HepG2 (cell line): ENCODE measurements around the gene KRTAP20-4. TPM values are rescaled to one million over a fixed set of nuclear protein-coding genes. Genes with fewer than 3 reads are reported as not detected.

Experiments
- ATAC-seq: fragments of 200-7000 bp; cut with Tn5 transposase; 3 replicates; pipeline ENCODE4 v1.9.1; 2020; ENCODE audit warnings: mild to moderate bottlenecking, moderate library complexity
- BruUV-seq: library from RNA; stranded (reverse); fragments of 400-500 nt; replicated peaks from 2 replicates; lab custom pipeline; 2021; lab: Mats Ljungman, UMichigan
- CTCF ChIA-PET: fragments of 300-600 bp; formaldehyde crosslinking; extraction: SDS; loops from one replicate; lab custom pipeline; 2021; ENCODE audit warnings: low total read pairs, inconsistent platforms, low intra/inter-chr PET ratio; lab: Yijun Ruan, JAX
- POLR2A ChIA-PET: fragments of 350-600 bp; sonication (Branson Sonifier 250); formaldehyde crosslinking; loops from one replicate; lab custom pipeline; 2020; ENCODE audit warnings: antibody characterized with exemption, inconsistent platforms; lab: Yijun Ruan, JAX
- DNase-seq: peaks from one replicate; pipeline ENCODE4 v3.0.0-alpha.2; 2015; ENCODE audit warnings: low spot score
- FAIRE-seq: peaks from 3 replicates; lab custom pipeline; 2011; peaks lifted over from hg19 to GRCh38; lab: Jason Lieb, UNC
- H2AFZ ChIP-seq: one replicate; pipeline ENCODE4 v1.6.1; 2011; ENCODE audit warnings: low read length, inconsistent platforms
- H3K27ac ChIP-seq: fragments of 300-600 bp; 3 replicates; pipeline ENCODE4 v1.8.0; 2011; ENCODE audit warnings: mixed run types, mild to moderate bottlenecking, mixed read lengths, low read length, inconsistent platforms; ENCODE audit not compliant: insufficient read depth; ENCODE audit errors: extremely low read length
- H3K27me3 ChIP-seq, 2 experiments: fragments of 200-600 bp in 1 of 2; 2 replicates in 1 of 2; 3 replicates in 1 of 2; pipeline versions ENCODE4 v1.6.0 to v1.8.0; 2011; ENCODE audit warnings: low read length in 2 of 2, mild to moderate bottlenecking in 2 of 2, moderate library complexity in 2 of 2, inconsistent platforms in 1 of 2; ENCODE audit not compliant: insufficient read depth in 2 of 2, control insufficient read depth in 1 of 2
- H3K36me3 ChIP-seq, 2 experiments: fragments of 200-600 bp in 1 of 2; replicated peaks in 1 of 2; 2 replicates in 1 of 2; 3 replicates in 1 of 2; pipeline versions ENCODE4 v1.5.1 to v1.8.0; 2011; ENCODE audit warnings: low read length in 2 of 2, inconsistent platforms in 1 of 2; ENCODE audit not compliant: insufficient read depth in 2 of 2, control insufficient read depth in 1 of 2
- H3K4me1 ChIP-seq: 2 replicates; pipeline ENCODE4 v1.5.1; 2012; ENCODE audit warnings: low read length, inconsistent platforms; ENCODE audit not compliant: insufficient read depth
- H3K4me2 ChIP-seq: 2 replicates; pipeline ENCODE4 v1.6.0; 2011; ENCODE audit warnings: low read depth, low read length, inconsistent platforms
- H3K4me3 ChIP-seq, 3 experiments: fragments of 200-600 bp in 1 of 3; sonication (generic), shearing (Covaris generic) in 1 of 3; replicated peaks in 1 of 3; 2 replicates each; pipeline ENCODE4 v1.5.1; 2011 to 2016; ENCODE audit warnings: low read length in 3 of 3, inconsistent platforms in 2 of 3, low read depth in 2 of 3, mild to moderate bottlenecking in 2 of 3, control low read depth in 1 of 3, mixed read lengths in 1 of 3; ENCODE audit not compliant: insufficient read depth in 1 of 3
- H3K79me2 ChIP-seq: one replicate; pipeline ENCODE4 v1.6.1; 2011; ENCODE audit warnings: low read length, inconsistent platforms; ENCODE audit not compliant: insufficient read depth
- H3K9ac ChIP-seq: 2 replicates; pipeline ENCODE4 v1.6.0; 2011; ENCODE audit warnings: mild to moderate bottlenecking, low read depth, low read length, inconsistent platforms; ENCODE audit not compliant: insufficient read depth
- H3K9me3 ChIP-seq: 2 replicates; pipeline ENCODE4 v1.5.1; 2012; ENCODE audit warnings: mild to moderate bottlenecking, low read length
- H4K20me1 ChIP-seq: 2 replicates; pipeline ENCODE4 v1.6.0; 2011; ENCODE audit warnings: inconsistent platforms, mild to moderate bottlenecking, low read length, moderate library complexity; ENCODE audit not compliant: insufficient read depth
- HIVEP1 ChIP-seq: sonication (generic); formaldehyde crosslinking; IDR thresholded peaks from 2 replicates; pipeline ENCODE4 v1.4.0; 2020; ENCODE audit warnings: mild to moderate bottlenecking, missing genetic modification reagents
- IRX3 ChIP-seq: sonication (generic); formaldehyde crosslinking; IDR thresholded peaks from 2 replicates; pipeline ENCODE4 v1.8.1; 2023; ENCODE audit warnings: mild to moderate bottlenecking, low read depth, missing genetic modification reagents, borderline replicate concordance
- KDM6A ChIP-seq: IDR thresholded peaks from 2 replicates; pipeline ENCODE4 v1.6.1; 2016; ENCODE audit warnings: low read depth
- KMT2B ChIP-seq: IDR thresholded peaks from 2 replicates; pipeline ENCODE4 v1.6.1; 2016; ENCODE audit warnings: missing genetic modification reagents, missing compliant biosample characterization
- NFATC3 ChIP-seq: sonication (generic); formaldehyde crosslinking; IDR thresholded peaks from 2 replicates; pipeline ENCODE4 v1.5.1; 2020; ENCODE audit warnings: mild to moderate bottlenecking, missing genetic modification reagents
- SP4 ChIP-seq: sonication (generic); formaldehyde crosslinking; IDR thresholded peaks from 2 replicates; pipeline ENCODE4 v1.8.1; 2023; ENCODE audit warnings: mild to moderate bottlenecking, missing genetic modification reagents
- TRIM24 ChIP-seq: sonication (generic); formaldehyde crosslinking; IDR thresholded peaks from 2 replicates; pipeline ENCODE4 v1.8.0; 2022; ENCODE audit warnings: mild to moderate bottlenecking, missing genetic modification reagents
- ZBTB21 ChIP-seq: sonication (generic); formaldehyde crosslinking; IDR thresholded peaks from 2 replicates; pipeline ENCODE4 v1.4.0; 2020; ENCODE audit warnings: missing genetic modification reagents
- ZKSCAN5 ChIP-seq: sonication (generic); formaldehyde crosslinking; IDR thresholded peaks from 2 replicates; pipeline ENCODE4 v1.5.1; 2020; ENCODE audit warnings: mild to moderate bottlenecking, missing genetic modification reagents
- ZNF17 ChIP-seq: sonication (generic); formaldehyde crosslinking; IDR thresholded peaks from 2 replicates; pipeline ENCODE4 v1.5.0; 2020; ENCODE audit warnings: mild to moderate bottlenecking, missing genetic modification reagents
- ZNF20 ChIP-seq: sonication (generic); formaldehyde crosslinking; IDR thresholded peaks from 2 replicates; pipeline ENCODE4 v1.4.0; 2020; ENCODE audit warnings: mild to moderate bottlenecking, moderate library complexity, missing genetic modification reagents
- ZNF430 ChIP-seq: sonication (generic); formaldehyde crosslinking; IDR thresholded peaks from 2 replicates; pipeline ENCODE4 v1.9.0; 2021; ENCODE audit warnings: mild to moderate bottlenecking, missing genetic modification reagents
- ZNF556 ChIP-seq: sonication (generic); formaldehyde crosslinking; IDR thresholded peaks from 2 replicates; pipeline ENCODE4 v1.4.0; 2020; ENCODE audit warnings: mild to moderate bottlenecking, missing genetic modification reagents, borderline replicate concordance
- ZNF747 ChIP-seq: sonication (generic); formaldehyde crosslinking; IDR thresholded peaks from 2 replicates; pipeline ENCODE4 v1.8.1; 2023; ENCODE audit warnings: missing genetic modification reagents, mild to moderate bottlenecking, borderline replicate concordance
- ZNF766 ChIP-seq: sonication (generic); formaldehyde crosslinking; IDR thresholded peaks from 2 replicates; pipeline ENCODE4 v1.5.0; 2020; ENCODE audit warnings: missing genetic modification reagents, borderline replicate concordance
- WGBS: methylation state at CpG from one replicate; pipeline ENCODE4 v1.1.6; 2017; ENCODE audit warnings: low lambda C conversion rate; 5-methylcytosine and 5-hydroxymethylcytosine counted together
- in situ Hi-C: cut with HindIII; loops from 2 replicates; pipeline ENCODE4 v1.10.0; 2017; ENCODE audit warnings: low pct_unique_long_range_greater_than_20kb; ENCODE audit not compliant: extremely low pct_ligation_motif_present
- intact Hi-C: fragments of 100-400 bp; cut with micrococcal nuclease; formaldehyde crosslinking; loops from one replicate; pipeline ENCODE4 v1.10.0; 2022; ENCODE audit not compliant: unreplicated experiment
- polyA plus RNA-seq, 8 experiments: library from polyadenylated mRNA; depleted of rRNA in 3 of 8; stranded (reverse) in 7 of 8; unstranded in 1 of 8; fragments of >200 nt; fragmentation: Illumina TruSeq in 4 of 8; extraction: Trizol in 4 of 8; gene quantifications; 2 replicates each; pipeline versions ENCODE4 v1.2.1 to v1.2.3, GENCODE V29; 2011 to 2016; ENCODE audit warnings: low read depth in 4 of 8, missing spikeins in 1 of 8, mixed read lengths in 1 of 8; ENCODE audit not compliant: insufficient read depth in 1 of 8
- total RNA-seq, 5 experiments: library from RNA; depleted of rRNA; stranded (reverse); fragments of >200 nt; fragmentation: Illumina TruSeq; extraction: Trizol; gene quantifications; 2 replicates each; pipeline ENCODE4 v1.2.3, GENCODE V29; 2016; ENCODE audit warnings: low read depth in 1 of 5
- TF ChIP-seq, protein P1 (sequence below): sonication (generic); formaldehyde crosslinking; IDR thresholded peaks from 2 replicates; pipeline ENCODE4 v1.5.0; 2020; ENCODE audit warnings: mild to moderate bottlenecking, missing genetic modification reagents
- TF ChIP-seq, protein P2 (sequence below): sonication (generic); formaldehyde crosslinking; conservative IDR thresholded peaks from 2 replicates; pipeline ENCODE4 v1.5.0; 2020; ENCODE audit warnings: missing genetic modification reagents

The KRTAP20-4 gene
- total and polyA plus RNA-seq, 2 of the 13 experiments (the other 11 are each of a cell fraction or from before 2014, with no cell fraction given) = not detected

DNA sequence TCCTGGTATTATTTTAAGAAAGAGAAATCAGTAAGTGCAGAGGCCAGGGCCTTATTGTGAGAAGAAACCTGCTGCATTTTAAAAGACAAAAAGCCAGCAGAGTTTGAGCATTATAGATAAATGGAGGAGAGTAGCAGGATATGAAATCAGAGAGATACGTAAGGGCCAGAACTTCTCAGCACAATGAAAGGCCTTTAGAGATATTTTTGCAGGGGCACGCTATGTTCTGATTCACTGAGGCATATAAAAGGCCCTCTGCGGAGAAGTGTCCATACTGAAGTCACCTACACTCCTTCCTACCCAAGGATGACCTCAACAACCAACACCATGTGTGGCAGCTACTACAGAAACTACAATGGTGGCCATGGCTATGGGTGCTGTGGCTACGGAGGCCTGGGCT is 28.3 kb upstream of the KRTAP20-4 start, which contains the start of gene KRTAP6-3:
TSS of gene KRTAP6-3 (plus strand) at position 301 of the 400 bp plus-strand sequence. CDS start at position 307, 6 bp downstream.
- CTCF ChIA-PET = no interaction called here
- no peak for TF ChIP-seq ZBTB21 (CRISPR knock-in tag)
- WGBS = 10% methylated on average over 4 of the region's 4 CpGs

DNA sequence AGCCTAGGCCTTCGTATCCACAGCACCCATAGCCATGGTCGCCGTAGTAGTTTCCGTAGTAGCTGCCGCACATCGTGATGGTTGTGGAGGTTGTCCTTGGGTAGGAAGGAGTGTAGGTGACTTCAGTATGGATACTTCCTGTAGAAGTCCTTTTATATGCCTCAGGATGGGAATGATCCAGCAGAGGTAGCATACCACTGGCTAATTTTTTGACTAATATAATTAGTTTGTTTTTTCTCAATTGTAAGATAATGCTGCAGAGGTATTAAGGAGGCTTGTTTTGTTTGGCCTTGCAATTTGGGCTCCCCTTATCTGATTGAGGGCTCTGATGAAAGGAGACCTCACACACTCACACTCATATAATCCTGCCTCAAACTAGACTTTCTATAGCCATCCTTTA is 21.6 kb upstream of the KRTAP20-4 start, which contains the start of gene KRTAP6-2:
TSS of gene KRTAP6-2 (minus strand) at position 101 of the 400 bp plus-strand sequence. CDS start at position 73, 28 bp downstream.
- H2AFZ ChIP-seq = no peak within 1 kb of the TSS
- no peak within 1 kb of the TSS for H3K9ac ChIP-seq
- in situ Hi-C loops = no loop called here
- ATAC-seq (no peak), FAIRE-seq (no peak), DNase-seq (no peak)
- no peaks in the 10 kb centered on the region for H3K79me2 ChIP-seq
- H3K4me1 ChIP-seq = no peaks in the 10 kb centered on the region
- H3K27ac ChIP-seq = no peak within 1 kb of the TSS
- WGBS = 67% methylated on average over 6 of the region's 6 CpGs
- ChIA-PET POLR2A (no interaction called here), CTCF (no interaction called here)
- H3K27me3 ChIP-seq = no peaks in the 10 kb centered on the region
- peaks cover 92% of the 10 kb centered on the region for H3K9me3 ChIP-seq
- intact Hi-C loops = no loop called here
- H4K20me1 ChIP-seq = no peaks in the 10 kb centered on the region
- no peaks in the 10 kb centered on the region for H3K36me3 ChIP-seq
- no peak within 1 kb of the TSS for H3K4me3 ChIP-seq
- no peak within 1 kb of the TSS for H3K4me2 ChIP-seq
- no TSS peak for BruUV-seq
- no peak for TF ChIP-seq TRIM24 (CRISPR knock-in tag)
- TF ChIP-seq IRX3 = no peak
- no peak for TF ChIP-seq ZNF20
- TF ChIP-seq ZNF747 (CRISPR knock-in tag) = no peak
- TF ChIP-seq ZKSCAN5 (CRISPR knock-in tag) = no peak
- TF ChIP-seq ZNF17 (CRISPR knock-in tag) = no peak
- TF ChIP-seq, protein P1, sequence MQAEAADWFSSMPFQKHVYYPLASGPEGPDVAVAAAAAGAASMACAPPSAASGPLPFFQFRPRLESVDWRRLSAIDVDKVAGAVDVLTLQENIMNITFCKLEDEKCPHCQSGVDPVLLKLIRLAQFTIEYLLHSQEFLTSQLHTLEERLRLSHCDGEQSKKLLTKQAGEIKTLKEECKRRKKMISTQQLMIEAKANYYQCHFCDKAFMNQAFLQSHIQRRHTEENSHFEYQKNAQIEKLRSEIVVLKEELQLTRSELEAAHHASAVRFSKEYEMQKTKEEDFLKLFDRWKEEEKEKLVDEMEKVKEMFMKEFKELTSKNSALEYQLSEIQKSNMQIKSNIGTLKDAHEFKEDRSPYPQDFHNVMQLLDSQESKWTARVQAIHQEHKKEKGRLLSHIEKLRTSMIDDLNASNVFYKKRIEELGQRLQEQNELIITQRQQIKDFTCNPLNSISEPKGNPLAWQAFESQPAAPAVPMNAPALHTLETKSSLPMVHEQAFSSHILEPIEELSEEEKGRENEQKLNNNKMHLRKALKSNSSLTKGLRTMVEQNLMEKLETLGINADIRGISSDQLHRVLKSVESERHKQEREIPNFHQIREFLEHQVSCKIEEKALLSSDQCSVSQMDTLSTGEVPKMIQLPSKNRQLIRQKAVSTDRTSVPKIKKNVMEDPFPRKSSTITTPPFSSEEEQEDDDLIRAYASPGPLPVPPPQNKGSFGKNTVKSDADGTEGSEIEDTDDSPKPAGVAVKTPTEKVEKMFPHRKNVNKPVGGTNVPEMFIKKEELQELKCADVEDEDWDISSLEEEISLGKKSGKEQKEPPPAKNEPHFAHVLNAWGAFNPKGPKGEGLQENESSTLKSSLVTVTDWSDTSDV = no peak
- TF ChIP-seq ZNF430 (CRISPR knock-in tag) = no peak
- TF ChIP-seq ZNF766 (CRISPR knock-in tag) = no peak
- no peak for TF ChIP-seq KDM6A
- TF ChIP-seq NFATC3 = no peak
- no peak for TF ChIP-seq SP4
- no peak for TF ChIP-seq HIVEP1 (CRISPR knock-in tag)
- no peak for TF ChIP-seq ZNF556
- no peak for TF ChIP-seq KMT2B
- TF ChIP-seq, protein P2, sequence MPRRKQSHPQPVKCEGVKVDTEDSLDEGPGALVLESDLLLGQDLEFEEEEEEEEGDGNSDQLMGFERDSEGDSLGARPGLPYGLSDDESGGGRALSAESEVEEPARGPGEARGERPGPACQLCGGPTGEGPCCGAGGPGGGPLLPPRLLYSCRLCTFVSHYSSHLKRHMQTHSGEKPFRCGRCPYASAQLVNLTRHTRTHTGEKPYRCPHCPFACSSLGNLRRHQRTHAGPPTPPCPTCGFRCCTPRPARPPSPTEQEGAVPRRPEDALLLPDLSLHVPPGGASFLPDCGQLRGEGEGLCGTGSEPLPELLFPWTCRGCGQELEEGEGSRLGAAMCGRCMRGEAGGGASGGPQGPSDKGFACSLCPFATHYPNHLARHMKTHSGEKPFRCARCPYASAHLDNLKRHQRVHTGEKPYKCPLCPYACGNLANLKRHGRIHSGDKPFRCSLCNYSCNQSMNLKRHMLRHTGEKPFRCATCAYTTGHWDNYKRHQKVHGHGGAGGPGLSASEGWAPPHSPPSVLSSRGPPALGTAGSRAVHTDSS (CRISPR knock-in tag) = no peak

More for the DNA sequence above, 28.3 kb upstream of the KRTAP20-4 start, which contains the start of gene KRTAP6-3:
- Histone ChIP-seq H3K9ac (no peak within 1 kb of the TSS), H3K4me1 (no peaks in the 10 kb centered on the region), H3K27ac (no peak within 1 kb of the TSS), H3K27me3 (no peaks in the 10 kb centered on the region), H4K20me1 (no peaks in the 10 kb centered on the region), H3K4me2 (no peak within 1 kb of the TSS), H3K79me2 (no peaks in the 10 kb centered on the region), H2AFZ (no peak within 1 kb of the TSS), H3K4me3 (no peak within 1 kb of the TSS), H3K36me3 (no peaks in the 10 kb centered on the region), H3K9me3 (peaks cover 83% of the 10 kb centered on the region)
- DNase-seq (no peak), FAIRE-seq (no peak), ATAC-seq (no peak)
- POLR2A ChIA-PET = no interaction called here
- intact Hi-C loops = no loop called here
- no TSS peak for BruUV-seq
- in situ Hi-C loops = no loop called here
